ENCODE measurements around the gene FDXACB1. TPM values are rescaled to one million over a fixed set of nuclear protein-coding genes. Genes with fewer than 3 reads are reported as not detected.
A peak's percentile ranks its signal among the peaks of the same experiment; 100 is the strongest.

Gene FDXACB1
- total RNA-seq, 2 donors from 2014 or later: 2.5 to 3.1 TPM

DNA sequence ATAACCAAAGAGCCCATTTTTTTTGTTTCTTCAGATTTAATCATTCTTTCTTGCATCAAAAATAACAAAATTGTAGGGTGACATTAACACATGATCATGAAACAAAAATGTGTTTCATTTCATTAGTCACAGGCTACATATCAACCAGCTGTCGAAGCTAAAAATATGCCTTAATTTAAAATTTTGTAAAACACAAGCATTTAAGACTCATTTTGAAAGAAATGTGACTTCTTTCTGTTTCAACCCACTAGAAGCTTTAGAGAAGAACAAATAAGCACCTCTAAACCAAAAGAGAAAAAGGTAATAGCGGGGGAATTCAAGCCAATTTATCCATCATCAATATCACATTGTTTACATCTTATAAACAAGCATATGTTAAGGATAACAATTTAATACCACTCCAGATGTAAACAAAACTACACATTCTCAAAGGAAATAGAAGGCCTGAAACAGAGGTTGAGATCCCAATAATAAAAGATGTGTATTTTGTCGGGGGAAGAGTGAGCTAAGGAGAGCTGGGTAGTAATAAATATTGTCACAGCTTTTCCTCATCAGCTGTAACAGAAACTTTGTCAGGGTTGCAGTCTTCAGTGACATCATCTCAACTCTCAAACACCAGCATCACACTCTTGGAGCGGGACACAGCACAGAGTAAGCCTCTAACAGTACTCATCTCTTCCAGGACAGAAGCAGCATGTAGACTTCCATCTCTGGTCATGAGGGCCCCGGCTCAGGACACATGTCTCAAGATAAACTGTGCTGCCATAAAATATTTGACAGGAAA lies 49.6 kb downstream of the FDXACB1 start:
- Mint-ChIP-seq H3K36me3 (ENCODE audit: low read depth) (peaks cover 10% of the 10 kb centered on the region), H3K4me1 (peaks cover 9% of the 10 kb centered on the region), H3K4me3 (no peak overlapping the region), H3K27me3 (no peaks in the 10 kb centered on the region), H3K27ac (no peak overlapping the region)
- no peak for ATAC-seq
- DNase-seq: no peak
- no peaks in the 10 kb centered on the region for H3K9me3 ChIP-seq (ENCODE audit: control insufficient read depth, low read length, poor library complexity, severe bottlenecking)

DNA sequence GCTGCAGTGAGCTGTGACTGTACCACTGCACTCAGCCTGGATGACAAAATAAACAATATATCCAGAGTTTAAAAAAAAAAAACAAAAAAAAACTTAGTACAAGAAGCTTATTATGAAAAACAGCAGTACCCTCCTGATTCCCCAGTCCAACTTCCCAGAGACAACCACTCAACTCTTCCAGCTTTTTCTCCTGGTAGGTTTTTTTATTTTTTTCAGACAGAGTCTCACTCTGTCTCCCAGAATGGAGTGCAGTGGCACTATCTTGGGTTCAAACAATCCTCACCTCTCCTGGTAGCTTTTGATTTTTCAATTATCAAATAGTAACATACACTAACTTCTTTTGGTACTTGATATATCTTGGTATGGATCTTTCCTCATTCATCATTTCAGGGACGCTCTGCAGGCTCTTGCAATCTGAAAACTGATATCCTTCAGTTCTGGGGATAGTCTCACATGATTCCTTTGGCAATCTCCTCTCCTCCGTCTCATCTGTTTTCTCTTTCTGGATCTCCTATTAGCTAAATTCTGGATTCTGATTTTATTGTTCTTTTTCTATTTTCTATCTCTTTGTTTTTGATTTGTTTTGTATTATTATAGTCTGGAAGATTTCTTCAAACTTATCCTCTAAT lies 52.5 kb downstream of the FDXACB1 start:
- ATAC-seq: no peak
- peak overlapping the region; percentile 19 for H3K27ac Mint-ChIP-seq
- no peaks in the 10 kb centered on the region for H3K9me3 ChIP-seq (ENCODE audit: control insufficient read depth, low read length, poor library complexity, severe bottlenecking)
- H3K4me1 Mint-ChIP-seq: peaks cover 8% of the 10 kb centered on the region
- H3K4me3 Mint-ChIP-seq: no peak overlapping the region
- DNase-seq: no peak
- no peaks in the 10 kb centered on the region for H3K27me3 Mint-ChIP-seq
- H3K36me3 Mint-ChIP-seq (ENCODE audit: low read depth): peaks cover 8% of the 10 kb centered on the region

Other genes starting within 250 kb of the FDXACB1 start
- 10 to 100 TPM; 26.4 to 32.0 TPM for gene PPP2R1B, start 112.8 kb downstream of the FDXACB1 start, total RNA-seq
- gene ALG9, start 7.6 kb downstream of the FDXACB1 start, total RNA-seq: 10 to 100 TPM; 22.7 to 33.9 TPM
- gene CFAP68, start 376 bp upstream of the FDXACB1 start, total RNA-seq: 10 to 100 TPM; 19.0 to 23.8 TPM
- gene CRYAB, start 32.6 kb upstream of the FDXACB1 start, total RNA-seq: not detected
- gene HSPB2, start 33.6 kb upstream of the FDXACB1 start, total RNA-seq: not detected
- not detected for gene C11orf52, start 39.7 kb upstream of the FDXACB1 start, total RNA-seq
- under 1 TPM; 0.42 to 0.96 TPM for gene DIXDC1, start 58.2 kb upstream of the FDXACB1 start, total RNA-seq
- gene DLAT, start 146.2 kb upstream of the FDXACB1 start, total RNA-seq: 10 to 100 TPM; 13.8 to 16.1 TPM
- gene PIH1D2, start 194.9 kb upstream of the FDXACB1 start, total RNA-seq: under 1 TPM in 1 of 2 donors, not detected in 1; 0.23 TPM
- gene NKAPD1, start 195.1 kb upstream of the FDXACB1 start, total RNA-seq: 10 to 100 TPM in 1 of 2 donors, 1 to 10 TPM in 1; 9.8 to 12.8 TPM
- 10 to 100 TPM; 12.0 to 16.0 TPM for gene TIMM8B, start 207.6 kb upstream of the FDXACB1 start, total RNA-seq
- 10 to 100 TPM; 37.7 to 40.8 TPM for gene SDHD, start 207.7 kb upstream of the FDXACB1 start, total RNA-seq

Data from T-helper 17 cell (primary cell).